ENCODE measurements around the gene SPEN. TPM values are rescaled to one million over a fixed set of nuclear protein-coding genes. Genes with fewer than 3 reads are reported as not detected.

SPEN gene
- total and polyA plus RNA-seq, 9 of the 15 experiments (the other 6 are each of a cell fraction or from before 2014, with no cell fraction given), result 5.7 to 87.5 (median 27.2) TPM

- TF ChIP-seq, protein P1, sequence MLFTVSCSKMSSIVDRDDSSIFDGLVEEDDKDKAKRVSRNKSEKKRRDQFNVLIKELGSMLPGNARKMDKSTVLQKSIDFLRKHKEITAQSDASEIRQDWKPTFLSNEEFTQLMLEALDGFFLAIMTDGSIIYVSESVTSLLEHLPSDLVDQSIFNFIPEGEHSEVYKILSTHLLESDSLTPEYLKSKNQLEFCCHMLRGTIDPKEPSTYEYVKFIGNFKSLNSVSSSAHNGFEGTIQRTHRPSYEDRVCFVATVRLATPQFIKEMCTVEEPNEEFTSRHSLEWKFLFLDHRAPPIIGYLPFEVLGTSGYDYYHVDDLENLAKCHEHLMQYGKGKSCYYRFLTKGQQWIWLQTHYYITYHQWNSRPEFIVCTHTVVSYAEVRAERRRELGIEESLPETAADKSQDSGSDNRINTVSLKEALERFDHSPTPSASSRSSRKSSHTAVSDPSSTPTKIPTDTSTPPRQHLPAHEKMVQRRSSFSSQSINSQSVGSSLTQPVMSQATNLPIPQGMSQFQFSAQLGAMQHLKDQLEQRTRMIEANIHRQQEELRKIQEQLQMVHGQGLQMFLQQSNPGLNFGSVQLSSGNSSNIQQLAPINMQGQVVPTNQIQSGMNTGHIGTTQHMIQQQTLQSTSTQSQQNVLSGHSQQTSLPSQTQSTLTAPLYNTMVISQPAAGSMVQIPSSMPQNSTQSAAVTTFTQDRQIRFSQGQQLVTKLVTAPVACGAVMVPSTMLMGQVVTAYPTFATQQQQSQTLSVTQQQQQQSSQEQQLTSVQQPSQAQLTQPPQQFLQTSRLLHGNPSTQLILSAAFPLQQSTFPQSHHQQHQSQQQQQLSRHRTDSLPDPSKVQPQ (CRISPR knock-in tag; IDR thresholded peaks at IDR 0.05; ENCODE audit: borderline replicate concordance), result no peak
- TF ChIP-seq SRSF3 (IDR thresholded peaks at IDR 0.05; ENCODE audit: insufficient read depth, low read length), result no peak
- peak; percentile 58 for TF ChIP-seq ZNF766 (CRISPR knock-in tag; conservative IDR thresholded peaks at IDR 0.05)
- peak; percentile 50; the same call in 1 of the 2 replicates for TF ChIP-seq ERF (CRISPR knock-in tag; IDR thresholded peaks at IDR 0.05)
- TF ChIP-seq HBP1 (CRISPR knock-in tag; IDR thresholded peaks at IDR 0.05), result peak; percentile 86
- TF ChIP-seq CHD1 (IDR thresholded peaks at IDR 0.05; ENCODE audit: low read length), result no peak
- peak; percentile 85 for TF ChIP-seq POLR2G (IDR thresholded peaks at IDR 0.05; ENCODE audit: low read depth, low read length)
- no peak for TF ChIP-seq ZNF561 (CRISPR knock-in tag; conservative IDR thresholded peaks at IDR 0.05)
- TF ChIP-seq CEBPZ (IDR thresholded peaks at IDR 0.05; ENCODE audit: borderline replicate concordance, low read depth, low read length), result no peak
- no peak for TF ChIP-seq MYNN (IDR thresholded peaks at IDR 0.05)
- no peak for TF ChIP-seq MYNN (CRISPR knock-in tag; IDR thresholded peaks at IDR 0.05)
- TF ChIP-seq NCOA1 (IDR thresholded peaks at IDR 0.05; ENCODE audit: low read depth), result no peak
- peak; percentile 66; the same call in 1 of the 2 replicates for TF ChIP-seq THAP12 (CRISPR knock-in tag; IDR thresholded peaks at IDR 0.05)
- no peak for TF ChIP-seq SMARCA4 (IDR thresholded peaks at IDR 0.05)
- TF ChIP-seq POLR2AphosphoS2 (IDR thresholded peaks at IDR 0.05; ENCODE audit: low read length), result no peak
- no peak for TF ChIP-seq TARDBP (IDR thresholded peaks at IDR 0.05)
- no peak for TF ChIP-seq IRF2 (CRISPR knock-in tag; IDR thresholded peaks at IDR 0.05)
- TF ChIP-seq ZBTB17 (CRISPR knock-in tag; IDR thresholded peaks at IDR 0.05), result 0 out of 2 replicates have a peak, but pooled peaks have one; percentile 62
Measured at GRCh38 chr1:15975805-15976680, 128.5 kb downstream of the SPEN start, which contains the start of gene ZBTB17 (continued).

Data from K562 (cell line).